Measurements from ENCODE around the gene FAM20C. TPM values are rescaled to one million over a fixed set of nuclear protein-coding genes. Genes with fewer than 3 reads are reported as not detected.
A peak's percentile ranks its signal among the peaks of the same experiment; 100 is the strongest.

FAM20C gene
- total RNA-seq, 3 donors from 2014 or later, result 20.7 to 47.7 (median 26.5) TPM

GRCh38 chr7:223118-223800, 30.9 kb downstream of the FAM20C start:
- no peak overlapping the region for H3K4me3 ChIP-seq
- H3K9me3 ChIP-seq, result no peaks in the 10 kb centered on the region
- DNase-seq (no peak), ATAC-seq (peak; percentile 19)
- H3K36me3 ChIP-seq (ENCODE audit: low read depth), result no peaks in the 10 kb centered on the region
- no peak for TF ChIP-seq CTCF (IDR thresholded peaks at IDR 0.05)
- intact Hi-C loops (cut with DNase I, micrococcal nuclease), result no loop called here
- H3K4me1 ChIP-seq (ENCODE audit: low read depth), result no peaks in the 10 kb centered on the region

DNA sequence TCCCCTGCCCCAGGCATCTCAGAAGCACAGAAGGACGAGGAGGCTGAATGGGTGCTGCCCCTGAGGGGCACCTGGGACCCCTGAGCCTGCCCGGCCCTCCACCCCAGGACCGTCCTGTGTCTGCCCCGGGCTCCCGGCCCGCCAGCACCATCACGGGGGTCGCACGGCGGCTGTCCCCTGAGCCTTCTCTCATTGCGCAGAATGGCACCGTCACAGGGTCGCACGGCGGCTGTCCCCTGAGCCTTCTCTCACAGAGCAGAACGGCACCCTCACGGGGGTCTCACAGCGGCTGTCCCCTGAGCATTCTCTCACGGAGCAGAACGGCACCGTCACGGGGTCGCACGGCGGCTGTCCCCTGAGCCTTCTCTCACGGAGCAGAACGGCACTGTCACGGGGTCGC, 31.5 kb downstream of the FAM20C start:
- no peak for ATAC-seq

DNA sequence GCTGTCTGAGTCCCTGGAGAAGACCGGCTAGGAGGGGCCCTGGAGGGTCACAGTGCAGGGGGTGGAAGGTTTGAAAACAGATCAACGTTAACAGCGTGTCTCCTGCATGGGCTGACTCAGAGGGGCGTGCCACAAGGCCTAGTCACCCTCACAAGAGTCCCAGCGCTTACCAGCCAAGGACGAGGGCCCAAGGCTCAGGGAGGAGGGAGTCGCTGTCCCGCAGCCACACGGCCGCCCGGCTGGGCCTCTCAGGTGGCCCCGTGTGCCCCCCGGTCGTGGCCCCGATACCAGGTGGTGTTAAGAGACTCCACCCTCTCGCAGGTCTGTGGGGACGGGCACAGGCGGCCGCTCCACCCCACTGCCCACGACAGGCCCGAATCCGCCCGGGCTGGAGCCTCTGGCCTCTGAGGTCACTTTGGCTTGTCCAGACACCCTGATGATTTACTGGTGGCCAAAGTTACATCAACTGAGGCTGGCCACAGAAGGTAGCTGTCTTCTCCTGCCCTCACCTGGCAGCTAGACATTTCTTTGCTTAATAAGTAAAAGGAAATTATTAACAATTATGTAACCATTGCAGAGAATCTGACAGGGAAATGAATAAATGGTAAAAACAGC, 34.0 kb downstream of the FAM20C start:
- no peaks in the 10 kb centered on the region for H3K36me3 ChIP-seq (ENCODE audit: low read depth)
- ATAC-seq (peak; percentile 25), DNase-seq (no peak)
- H3K4me1 ChIP-seq (ENCODE audit: low read depth), result no peaks in the 10 kb centered on the region
- no peak for TF ChIP-seq CTCF (IDR thresholded peaks at IDR 0.05)
- no peaks in the 10 kb centered on the region for H3K9me3 ChIP-seq
- H3K4me3 ChIP-seq, result no peak overlapping the region
- intact Hi-C loops (cut with DNase I, micrococcal nuclease), result no loop called here

More for the DNA sequence above, 31.5 kb downstream of the FAM20C start:
- intact Hi-C loops (cut with DNase I, micrococcal nuclease), result no loop called here
- no peaks in the 10 kb centered on the region for H3K9me3 ChIP-seq
- no peaks in the 10 kb centered on the region for H3K36me3 ChIP-seq (ENCODE audit: low read depth)
- no peak for DNase-seq
- H3K4me3 ChIP-seq, result no peak overlapping the region
- H3K4me1 ChIP-seq (ENCODE audit: low read depth), result no peaks in the 10 kb centered on the region
- TF ChIP-seq CTCF (IDR thresholded peaks at IDR 0.05), result no peak

- no peak for DNase-seq
Measured at GRCh38 chr7:227926-228325, 35.6 kb downstream of the FAM20C start.

DNA sequence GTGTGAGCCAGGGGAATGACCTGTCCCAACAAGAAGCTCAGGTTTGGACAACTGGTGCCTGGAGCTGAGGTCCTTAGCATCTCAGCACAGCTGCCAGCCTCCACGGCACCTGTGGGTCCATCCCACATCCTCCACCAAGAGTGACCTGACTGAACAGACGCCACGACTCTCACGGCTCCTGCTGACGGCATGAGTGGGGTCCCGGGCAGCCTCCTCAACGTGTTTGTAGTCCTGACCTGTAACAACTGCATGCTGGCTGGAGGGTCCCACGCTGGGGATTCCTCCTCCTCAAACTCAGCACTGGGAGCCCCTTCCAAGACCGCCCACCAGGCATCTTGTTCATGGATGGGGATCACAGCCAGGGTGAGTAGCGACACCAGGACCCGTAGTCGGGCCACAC, 36.2 kb downstream of the FAM20C start:
- DNase-seq (no peak), ATAC-seq (no peak)
- Histone ChIP-seq H3K36me3 (ENCODE audit: low read depth) (no peaks in the 10 kb centered on the region), H3K9me3 (no peaks in the 10 kb centered on the region), H3K4me3 (no peak overlapping the region), H3K4me1 (ENCODE audit: low read depth) (peaks cover 2% of the 10 kb centered on the region)
- TF ChIP-seq CTCF (IDR thresholded peaks at IDR 0.05), result no peak
- intact Hi-C loops (cut with DNase I, micrococcal nuclease), result no loop called here

More at GRCh38 chr7:227926-228325, 35.6 kb downstream of the FAM20C start:
- no peak for TF ChIP-seq CTCF (IDR thresholded peaks at IDR 0.05)
- H3K4me1 ChIP-seq (ENCODE audit: low read depth), result peaks cover 2% of the 10 kb centered on the region
- no peaks in the 10 kb centered on the region for H3K36me3 ChIP-seq (ENCODE audit: low read depth)
- no peak for ATAC-seq
- H3K4me3 ChIP-seq, result no peak overlapping the region
- intact Hi-C loops (cut with DNase I, micrococcal nuclease), result no loop called here
- H3K9me3 ChIP-seq, result no peaks in the 10 kb centered on the region
